IMR-90 (cell line): ENCODE measurements around the gene ZNF200. TPM values are rescaled to one million over a fixed set of nuclear protein-coding genes. Genes with fewer than 3 reads are reported as not detected.

Experiments
- ATAC-seq: fragments of 200-7000 bp; cut with Tn5 transposase; 2 replicates; pipeline ENCODE4 v1.9.1; 2020; ENCODE audit warnings: low read depth, mild to moderate bottlenecking, moderate library complexity
- BruUV-seq: library from RNA; stranded (reverse); fragments of 400-500 nt; replicated peaks from 2 replicates; lab custom pipeline; 2021; lab: Mats Ljungman, UMichigan
- CTCF ChIA-PET: fragments of 300-600 bp; formaldehyde crosslinking; extraction: SDS; loops from one replicate; lab custom pipeline; 2021; ENCODE audit warnings: antibody characterized with exemption; lab: Yijun Ruan, JAX
- POLR2A ChIA-PET: fragments of 300-600 bp; sonication (Branson Sonifier 250); formaldehyde crosslinking; loops from one replicate; lab custom pipeline; 2022; ENCODE audit warnings: antibody characterized with exemption; ENCODE audit not compliant: unreplicated experiment; lab: Charles Lee
- DNase-seq: peaks from one replicate; pipeline ENCODE4 v3.0.0; 2013
- H2AFZ ChIP-seq: replicated peaks from 2 replicates; pipeline ENCODE3; 2013; ENCODE audit warnings: low read length, mild to moderate bottlenecking; ENCODE audit not compliant: poor library complexity
- H2AK5ac ChIP-seq: 2 replicates; pipeline ENCODE4 v1.6.1; 2013; ENCODE audit warnings: low read depth, low read length, inconsistent platforms
- H2AK9ac ChIP-seq: replicated peaks from 2 replicates; pipeline ENCODE3; 2013; ENCODE audit warnings: mild to moderate bottlenecking, low read depth, low read length, moderate library complexity; ENCODE audit not compliant: poor library complexity
- H2BK120ac ChIP-seq: 2 replicates; pipeline ENCODE4 v1.6.1; 2013; ENCODE audit warnings: low read depth, low read length, inconsistent platforms
- H2BK15ac ChIP-seq: 3 replicates; pipeline ENCODE4 v1.6.1; 2013; ENCODE audit warnings: low read depth, low read length, inconsistent platforms
- H2BK20ac ChIP-seq: 2 replicates; pipeline ENCODE4 v1.6.1; 2013; ENCODE audit warnings: low read depth, mild to moderate bottlenecking, inconsistent platforms, low read length, moderate library complexity
- H2BK5ac ChIP-seq: 2 replicates; pipeline ENCODE4 v1.6.1; 2013; ENCODE audit warnings: mild to moderate bottlenecking, low read depth, low read length, inconsistent platforms; ENCODE audit not compliant: poor library complexity, severe bottlenecking
- H3K14ac ChIP-seq: replicated peaks from 2 replicates; pipeline ENCODE4 v1.6.1; 2013; ENCODE audit warnings: low read depth, low read length, inconsistent platforms
- H3K18ac ChIP-seq: 2 replicates; pipeline ENCODE4 v1.6.1; 2013; ENCODE audit warnings: low read depth, low read length, control low read depth
- H3K23ac ChIP-seq: 2 replicates; pipeline ENCODE4 v1.6.1; 2013; ENCODE audit warnings: low read depth, low read length, inconsistent platforms
- H3K27ac ChIP-seq: 2 replicates; pipeline ENCODE4 v1.5.1; 2013; ENCODE audit warnings: mild to moderate bottlenecking, control low read depth, low read length; ENCODE audit not compliant: insufficient read depth
- H3K27me3 ChIP-seq: 2 replicates; pipeline ENCODE4 v1.6.1; 2013; ENCODE audit warnings: low read length; ENCODE audit not compliant: control insufficient read depth, insufficient read depth
- H3K36me3 ChIP-seq: 2 replicates; pipeline ENCODE4 v1.6.1; 2013; ENCODE audit warnings: low read length, mixed read lengths; ENCODE audit not compliant: control insufficient read depth, insufficient read depth
- H3K4ac ChIP-seq: 2 replicates; pipeline ENCODE4 v1.6.1; 2013; ENCODE audit warnings: low read depth, low read length, inconsistent platforms
- H3K4me1 ChIP-seq: 2 replicates; pipeline ENCODE4 v1.6.1; 2013; ENCODE audit warnings: low read length, mixed read lengths; ENCODE audit not compliant: control insufficient read depth, insufficient read depth
- H3K4me2 ChIP-seq: 2 replicates; pipeline ENCODE4 v1.6.1; 2013; ENCODE audit warnings: low read depth, mild to moderate bottlenecking, control low read depth, low read length, moderate library complexity
- H3K4me3 ChIP-seq: 2 replicates; pipeline ENCODE4 v1.5.1; 2013; ENCODE audit warnings: low read depth, mild to moderate bottlenecking, control low read depth, low read length, moderate library complexity; ENCODE audit not compliant: insufficient read depth
- H3K56ac ChIP-seq: 2 replicates; pipeline ENCODE4 v1.6.1; 2013; ENCODE audit warnings: low read length, inconsistent platforms; ENCODE audit not compliant: insufficient read depth; ENCODE audit errors: extremely low read depth
- H3K79me1 ChIP-seq, 2 experiments: 2 replicates each; pipeline ENCODE4 v1.6.1; 2013; ENCODE audit warnings: low read length in 2 of 2, inconsistent platforms in 1 of 2, low read depth in 1 of 2
- H3K9ac ChIP-seq: 2 replicates; pipeline ENCODE4 v1.6.1; 2013; ENCODE audit warnings: low read depth, low read length, control low read depth
- H3K9me1 ChIP-seq: 2 replicates; pipeline ENCODE4 v1.6.1; 2013; ENCODE audit warnings: low read length, inconsistent platforms; ENCODE audit not compliant: insufficient read depth
- H3K9me3 ChIP-seq: 2 replicates; pipeline ENCODE4 v1.6.1; 2013; ENCODE audit warnings: low read length; ENCODE audit not compliant: control insufficient read depth, insufficient read depth
- H4K20me1 ChIP-seq: 2 replicates; pipeline ENCODE4 v1.6.1; 2013; ENCODE audit warnings: low read length, inconsistent platforms; ENCODE audit not compliant: insufficient read depth
- H4K5ac ChIP-seq: 2 replicates; pipeline ENCODE4 v1.6.1; 2013; ENCODE audit warnings: mild to moderate bottlenecking, low read depth, low read length, control low read depth
- H4K8ac ChIP-seq, 2 experiments: 2 replicates each; pipeline ENCODE4 v1.6.1; 2013; ENCODE audit warnings: low read depth in 2 of 2, low read length in 2 of 2, control low read depth in 1 of 2, inconsistent platforms in 1 of 2
- H4K91ac ChIP-seq: 2 replicates; pipeline ENCODE4 v1.6.1; 2013; ENCODE audit warnings: low read depth, low read length, inconsistent platforms; ENCODE audit not compliant: insufficient read depth
- BHLHE40 ChIP-seq: fragments of 150-350 bp; IDR thresholded peaks from 2 replicates; pipeline ENCODE4 v1.6.1; 2016; ENCODE audit warnings: mild to moderate bottlenecking, low read depth, low read length
- CEBPB ChIP-seq: IDR thresholded peaks from 2 replicates; pipeline ENCODE4 v1.6.1; 2012; ENCODE audit warnings: low read depth, low read length, improper control_type of control experiment
- CHD1 ChIP-seq: IDR thresholded peaks from 2 replicates; pipeline ENCODE4 v1.6.1; 2012; ENCODE audit warnings: low read depth, low read length, improper control_type of control experiment
- FOS ChIP-seq: fragments of 150-350 bp; IDR thresholded peaks from 2 replicates; pipeline ENCODE4 v1.6.1; 2016; ENCODE audit warnings: low read depth, low read length
- MAFK ChIP-seq: IDR thresholded peaks from 2 replicates; pipeline ENCODE4 v1.6.1; 2012; ENCODE audit warnings: low read depth, low read length, improper control_type of control experiment
- MAZ ChIP-seq: IDR thresholded peaks from 2 replicates; pipeline ENCODE4 v1.6.1; 2012; ENCODE audit warnings: low read depth, mild to moderate bottlenecking, low read length, improper control_type of control experiment, moderate library complexity, borderline replicate concordance
- MXI1 ChIP-seq: IDR thresholded peaks from 2 replicates; pipeline ENCODE4 v1.6.1; 2012; ENCODE audit warnings: low read depth, mild to moderate bottlenecking, low read length, moderate library complexity, borderline replicate concordance
- NFE2L2 ChIP-seq: fragments of 150-350 bp; IDR thresholded peaks from 2 replicates; pipeline ENCODE4 v1.6.1; 2016; ENCODE audit warnings: low read depth, mild to moderate bottlenecking, low read length
- POLR2A ChIP-seq: IDR thresholded peaks from 2 replicates; pipeline ENCODE4 v1.6.1; 2012; ENCODE audit warnings: mild to moderate bottlenecking, low read depth, low read length
- RAD21 ChIP-seq: IDR thresholded peaks from 2 replicates; pipeline ENCODE4 v1.6.1; 2012; ENCODE audit warnings: low read length, improper control_type of control experiment
- RCOR1 ChIP-seq: IDR thresholded peaks from 2 replicates; pipeline ENCODE4 v1.6.1; 2012; ENCODE audit warnings: mild to moderate bottlenecking, low read length, improper control_type of control experiment; ENCODE audit not compliant: insufficient replicate concordance
- RFX5 ChIP-seq: IDR thresholded peaks from 2 replicates; pipeline ENCODE4 v1.8.0; 2012; ENCODE audit warnings: low read depth, mild to moderate bottlenecking, low read length, moderate library complexity
- SMC3 ChIP-seq: fragments of 150-350 bp; IDR thresholded peaks from 2 replicates; pipeline ENCODE4 v1.6.1; 2016; ENCODE audit warnings: low read depth, mild to moderate bottlenecking, antibody characterized with exemption, low read length, moderate library complexity
- WGBS, 2 experiments: methylation state at CpG; one replicate each; pipeline versions ENCODE4 v1.1.5 to v1.1.7; 2013; ENCODE audit warnings: missing lambda C conversion rate in 2 of 2; ENCODE audit not compliant: insufficient read length in 1 of 2; ENCODE audit errors: extremely low coverage in 2 of 2; 5-methylcytosine and 5-hydroxymethylcytosine counted together
- dilution Hi-C: fragments of 300-500 bp; cut with HindIII; formaldehyde crosslinking; loops from one replicate; pipeline ENCODE4 v1.14.3; 2018; ENCODE audit warnings: low sequenced_read_pairs; ENCODE audit not compliant: unreplicated experiment
- in situ Hi-C: fragments of 300-500 bp; cut with MboI; formaldehyde crosslinking; loops from 3 replicates; pipeline ENCODE4 v1.14.3; 2019; ENCODE audit warnings: low sequenced_read_pairs, inconsistent platforms, mixed read lengths
- intact Hi-C: fragments of 100-400 bp; cut with micrococcal nuclease; formaldehyde crosslinking; loops from 2 replicates; pipeline ENCODE4 v1.10.0; 2022
- polyA plus RNA-seq, 3 experiments: library from polyadenylated mRNA; depleted of rRNA; stranded (reverse); fragments of >200 nt; gene quantifications; 2 replicates each; pipeline ENCODE4 v1.2.3, GENCODE V29; 2012; ENCODE audit warnings: low replicate concordance in 1 of 3
- total RNA-seq: library from RNA; depleted of rRNA; stranded (reverse); fragments of >200 nt; gene quantifications from 2 replicates; pipeline ENCODE4 v1.2.3, GENCODE V29; 2012
- TF ChIP-seq, protein P1 (sequence below): conservative IDR thresholded peaks from 2 replicates; pipeline ENCODE4 v1.5.1; 2012; ENCODE audit warnings: mild to moderate bottlenecking, low read depth, low read length, improper control_type of control experiment
- TF ChIP-seq, protein P2 (sequence below): fragments of 150-350 bp; IDR thresholded peaks from 2 replicates; pipeline ENCODE4 v1.6.1; 2016; ENCODE audit warnings: low read depth, mild to moderate bottlenecking, low read length, moderate library complexity, borderline replicate concordance
- TF ChIP-seq, protein P3 (sequence below): fragments of 150-350 bp; IDR thresholded peaks from 2 replicates; pipeline ENCODE4 v1.6.1; 2017; ENCODE audit warnings: mild to moderate bottlenecking, antibody characterized with exemption, low read length, low read depth

ZNF200 gene
- total and polyA plus RNA-seq, 2 of the 4 experiments (the other 2 are of a cell fraction), result 3.7 to 7.5 TPM

DNA sequence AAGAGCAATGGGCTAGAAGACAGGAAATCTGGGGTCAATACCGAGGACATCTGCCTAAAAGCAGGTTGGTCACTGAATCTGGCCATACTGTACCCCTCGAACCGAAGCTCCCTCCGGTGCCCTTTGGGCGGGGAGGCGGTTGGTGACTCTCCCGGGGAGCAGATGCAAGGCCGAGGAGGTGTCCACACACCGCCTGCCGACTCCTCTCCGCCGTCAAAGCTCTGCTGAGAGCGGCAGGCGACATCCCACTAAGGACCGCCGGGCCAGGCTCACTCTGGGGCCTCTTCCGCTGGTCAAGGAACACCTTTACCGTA lies 458 bp downstream of the ZNF200 start:
- 1% methylated on average over 16 of the region's 18 CpGs; no CpG with 5 or more reads in 1 of the 2 experiments for WGBS, 2 experiments

More for the DNA sequence above, 458 bp downstream of the ZNF200 start:
- Histone ChIP-seq H3K9ac (peak overlapping the region; percentile 96), H4K20me1 (no peaks in the 10 kb centered on the region), H2BK20ac (no peak overlapping the region), H3K4me3 (peak overlapping the region; percentile 95), H2AK5ac (peak overlapping the region; percentile 71; the same call in 1 of the 2 replicates), H3K23ac (peak overlapping the region; percentile 75; the same call in 1 of the 2 replicates), H3K27me3 (no peaks in the 10 kb centered on the region), H2AFZ (peak overlapping the region; percentile 100), H2BK120ac (no peak overlapping the region), H4K8ac (peak overlapping the region; percentile 20 to 75), H3K79me1 (peaks cover 22 to 27% of the 10 kb centered on the region in 2 experiments), H4K91ac (peak overlapping the region; percentile 4; the same call in 1 of the 2 replicates), H3K4me1 (no peaks in the 10 kb centered on the region), H2BK15ac (no peak overlapping the region), H3K4ac (peak overlapping the region; percentile 58), H3K18ac (no peak overlapping the region), H3K9me3 (peaks cover 4% of the 10 kb centered on the region; the same call in 1 of the 2 replicates), H3K4me2 (peak overlapping the region; percentile 97), H2AK9ac (peak overlapping the region; percentile 94), H4K5ac (peak overlapping the region; percentile 55), H3K36me3 (peaks cover 21% of the 10 kb centered on the region), H3K9me1 (peaks cover 3% of the 10 kb centered on the region; the same call in 1 of the 2 replicates), H3K27ac (peak overlapping the region; percentile 79), H3K56ac (peak overlapping the region; percentile 73), H3K14ac (peak overlapping the region; percentile 17), H2BK5ac (peak overlapping the region; percentile 62)
- in situ Hi-C loops (no loop called here), dilution Hi-C loops (no loop called here), intact Hi-C loops (loop anchor here (2.0 kb wide), 1 partner anchor 48 kb away; the partner anchor contains the start of gene ZNF263)
- DNase-seq (no peak), ATAC-seq (no peak)
- ChIA-PET CTCF (no interaction called here), POLR2A (no interaction called here)
- no TSS peak for BruUV-seq
- TF ChIP-seq NFE2L2, result no peak
- TF ChIP-seq, protein P1, sequence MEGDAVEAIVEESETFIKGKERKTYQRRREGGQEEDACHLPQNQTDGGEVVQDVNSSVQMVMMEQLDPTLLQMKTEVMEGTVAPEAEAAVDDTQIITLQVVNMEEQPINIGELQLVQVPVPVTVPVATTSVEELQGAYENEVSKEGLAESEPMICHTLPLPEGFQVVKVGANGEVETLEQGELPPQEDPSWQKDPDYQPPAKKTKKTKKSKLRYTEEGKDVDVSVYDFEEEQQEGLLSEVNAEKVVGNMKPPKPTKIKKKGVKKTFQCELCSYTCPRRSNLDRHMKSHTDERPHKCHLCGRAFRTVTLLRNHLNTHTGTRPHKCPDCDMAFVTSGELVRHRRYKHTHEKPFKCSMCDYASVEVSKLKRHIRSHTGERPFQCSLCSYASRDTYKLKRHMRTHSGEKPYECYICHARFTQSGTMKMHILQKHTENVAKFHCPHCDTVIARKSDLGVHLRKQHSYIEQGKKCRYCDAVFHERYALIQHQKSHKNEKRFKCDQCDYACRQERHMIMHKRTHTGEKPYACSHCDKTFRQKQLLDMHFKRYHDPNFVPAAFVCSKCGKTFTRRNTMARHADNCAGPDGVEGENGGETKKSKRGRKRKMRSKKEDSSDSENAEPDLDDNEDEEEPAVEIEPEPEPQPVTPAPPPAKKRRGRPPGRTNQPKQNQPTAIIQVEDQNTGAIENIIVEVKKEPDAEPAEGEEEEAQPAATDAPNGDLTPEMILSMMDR, result no peak
- TF ChIP-seq FOS, result no peak
- TF ChIP-seq MAZ, result no peak
- TF ChIP-seq, protein P2, sequence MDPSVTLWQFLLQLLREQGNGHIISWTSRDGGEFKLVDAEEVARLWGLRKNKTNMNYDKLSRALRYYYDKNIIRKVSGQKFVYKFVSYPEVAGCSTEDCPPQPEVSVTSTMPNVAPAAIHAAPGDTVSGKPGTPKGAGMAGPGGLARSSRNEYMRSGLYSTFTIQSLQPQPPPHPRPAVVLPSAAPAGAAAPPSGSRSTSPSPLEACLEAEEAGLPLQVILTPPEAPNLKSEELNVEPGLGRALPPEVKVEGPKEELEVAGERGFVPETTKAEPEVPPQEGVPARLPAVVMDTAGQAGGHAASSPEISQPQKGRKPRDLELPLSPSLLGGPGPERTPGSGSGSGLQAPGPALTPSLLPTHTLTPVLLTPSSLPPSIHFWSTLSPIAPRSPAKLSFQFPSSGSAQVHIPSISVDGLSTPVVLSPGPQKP, result no peak
- no peak for TF ChIP-seq RFX5
- no peak for TF ChIP-seq RAD21
- no peak for TF ChIP-seq MAFK
- TF ChIP-seq MXI1, result no peak
- no peak for TF ChIP-seq POLR2A
- TF ChIP-seq, protein P3, sequence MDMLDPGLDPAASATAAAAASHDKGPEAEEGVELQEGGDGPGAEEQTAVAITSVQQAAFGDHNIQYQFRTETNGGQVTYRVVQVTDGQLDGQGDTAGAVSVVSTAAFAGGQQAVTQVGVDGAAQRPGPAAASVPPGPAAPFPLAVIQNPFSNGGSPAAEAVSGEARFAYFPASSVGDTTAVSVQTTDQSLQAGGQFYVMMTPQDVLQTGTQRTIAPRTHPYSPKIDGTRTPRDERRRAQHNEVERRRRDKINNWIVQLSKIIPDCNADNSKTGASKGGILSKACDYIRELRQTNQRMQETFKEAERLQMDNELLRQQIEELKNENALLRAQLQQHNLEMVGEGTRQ, result no peak
- no peak for TF ChIP-seq CEBPB
- TF ChIP-seq CHD1, result no peak
- no peak for TF ChIP-seq SMC3
- no peak for TF ChIP-seq BHLHE40
- no peak for TF ChIP-seq RCOR1
